ENCODE data around the gene GAK.
A peak's percentile ranks its signal among the peaks of the same experiment; 100 is the strongest.

Gene GAK

GRCh38 chr4:827209-828081 is 104.7 kb downstream of the GAK start:
- Histone ChIP-seq H3K27me3 (ENCODE audit: insufficient read depth, poor library complexity, severe bottlenecking) (peaks cover 48% of the 10 kb centered on the region), H3K4me3 (ENCODE audit: severe bottlenecking) (no peak overlapping the region), H3K4me1 (ENCODE audit: insufficient read depth, poor library complexity, severe bottlenecking) (no peaks in the 10 kb centered on the region), H3K27ac (ENCODE audit: poor library complexity, severe bottlenecking) (no peak overlapping the region), H3K9me3 (ENCODE audit: severe bottlenecking) (no peaks in the 10 kb centered on the region), H3K36me3 (ENCODE audit: low read depth) (no peaks in the 10 kb centered on the region)
- ATAC-seq (ENCODE audit: low read depth) (no peak), DNase-seq (ENCODE audit: low spot score) (peak; percentile 47)
- TF ChIP-seq CTCF (IDR thresholded peaks at IDR 0.05; ENCODE audit: poor library complexity, severe bottlenecking): no peak

GRCh38 chr4:826508-827208 is 105.5 kb downstream of the GAK start:
- H3K4me3 ChIP-seq (ENCODE audit: severe bottlenecking): no peak overlapping the region

GRCh38 chr4:825971-826330 is 106.2 kb downstream of the GAK start, which contains the start of gene CPLX1:
CPLX1 (minus strand) TSS chr4:826129; CDS start chr4:824522, 1,607 bp downstream.
- DNase-seq (ENCODE audit: low spot score): peak; percentile 34
- peak within 1 kb of the TSS; percentile 30 for H3K4me3 ChIP-seq (ENCODE audit: severe bottlenecking)

More at GRCh38 chr4:826508-827208, 105.5 kb downstream of the GAK start:
- TF ChIP-seq CTCF (IDR thresholded peaks at IDR 0.05; ENCODE audit: poor library complexity, severe bottlenecking): no peak
- no peaks in the 10 kb centered on the region for H3K4me1 ChIP-seq (ENCODE audit: insufficient read depth, poor library complexity, severe bottlenecking)
- ATAC-seq (ENCODE audit: low read depth): no peak
- peak; percentile 52 for DNase-seq (ENCODE audit: low spot score)
- H3K27me3 ChIP-seq (ENCODE audit: insufficient read depth, poor library complexity, severe bottlenecking): peaks cover 56% of the 10 kb centered on the region
- H3K9me3 ChIP-seq (ENCODE audit: severe bottlenecking): no peaks in the 10 kb centered on the region
- no peaks in the 10 kb centered on the region for H3K36me3 ChIP-seq (ENCODE audit: low read depth)
- no peak overlapping the region for H3K27ac ChIP-seq (ENCODE audit: poor library complexity, severe bottlenecking)

GRCh38 chr4:825063-825970 is 106.8 kb downstream of the GAK start:
- TF ChIP-seq CTCF (IDR thresholded peaks at IDR 0.05; ENCODE audit: poor library complexity, severe bottlenecking): no peak
- DNase-seq (ENCODE audit: low spot score): peak; percentile 56
- no peaks in the 10 kb centered on the region for H3K36me3 ChIP-seq (ENCODE audit: low read depth)
- peak overlapping the region; percentile 30 for H3K4me3 ChIP-seq (ENCODE audit: severe bottlenecking)
- no peaks in the 10 kb centered on the region for H3K9me3 ChIP-seq (ENCODE audit: severe bottlenecking)
- no peaks in the 10 kb centered on the region for H3K4me1 ChIP-seq (ENCODE audit: insufficient read depth, poor library complexity, severe bottlenecking)
- peaks cover 62% of the 10 kb centered on the region for H3K27me3 ChIP-seq (ENCODE audit: insufficient read depth, poor library complexity, severe bottlenecking)
- no peak overlapping the region for H3K27ac ChIP-seq (ENCODE audit: poor library complexity, severe bottlenecking)
- ATAC-seq (ENCODE audit: low read depth): 0 out of 3 replicates have a peak, but pooled peaks have one; percentile 19

More at GRCh38 chr4:825971-826330, 106.2 kb downstream of the GAK start, which contains the start of gene CPLX1:
- Histone ChIP-seq H3K27ac (ENCODE audit: poor library complexity, severe bottlenecking) (no peak within 1 kb of the TSS), H3K9me3 (ENCODE audit: severe bottlenecking) (no peaks in the 10 kb centered on the region), H3K4me1 (ENCODE audit: insufficient read depth, poor library complexity, severe bottlenecking) (no peaks in the 10 kb centered on the region), H3K27me3 (ENCODE audit: insufficient read depth, poor library complexity, severe bottlenecking) (peaks cover 62% of the 10 kb centered on the region), H3K36me3 (ENCODE audit: low read depth) (no peaks in the 10 kb centered on the region)
- no peak for TF ChIP-seq CTCF (IDR thresholded peaks at IDR 0.05; ENCODE audit: poor library complexity, severe bottlenecking)
- no peak for ATAC-seq (ENCODE audit: low read depth)

All from RWPE2 (cell line).